Activated CD4-positive, alpha-beta T cell treated with anti-CD3 and anti-CD28 coated beads, Interleukin-10, Interleukin-2, amounts not matched to agents 100 ng/mL and 50 ng/mL, durations not matched to agents 16 hours and 8 hours (primary cell): ENCODE results near the gene TCF12.

ENCODE experiments used
- DNase-seq: peaks from one replicate; pipeline ENCODE4 v3.0.0-alpha.2; 2020

Gene TCF12

GRCh38 chr15:57056357-57056756, 137.9 kb downstream of the TCF12 start:
- DNase-seq: no peak

GRCh38 chr15:57057134-57057930, 138.9 kb downstream of the TCF12 start:
- DNase-seq: no peak

- DNase-seq: no peak
Observed at GRCh38 chr15:57059026-57059660, 140.7 kb downstream of the TCF12 start.

- DNase-seq: no peak
Observed at GRCh38 chr15:57060799-57061198, 142.4 kb downstream of the TCF12 start.

GRCh38 chr15:57061281-57061680, 142.8 kb downstream of the TCF12 start:
- DNase-seq: no peak

- no peak for DNase-seq
Observed at GRCh38 chr15:57061696-57062095, 143.3 kb downstream of the TCF12 start.

- DNase-seq: no peak
Observed at GRCh38 chr15:57064033-57064432, 145.6 kb downstream of the TCF12 start.

- DNase-seq: no peak
Observed at GRCh38 chr15:57069423-57069822, 151.0 kb downstream of the TCF12 start.

GRCh38 chr15:57070674-57071073, 152.2 kb downstream of the TCF12 start:
- DNase-seq: no peak

GRCh38 chr15:57079446-57079845, 161.0 kb downstream of the TCF12 start:
- no peak for DNase-seq

- DNase-seq: no peak
Observed at GRCh38 chr15:57079931-57080620, 161.6 kb downstream of the TCF12 start.

GRCh38 chr15:57082054-57082728, 163.7 kb downstream of the TCF12 start:
- no peak for DNase-seq

- DNase-seq: no peak
Observed at GRCh38 chr15:57084192-57084591, 165.7 kb downstream of the TCF12 start.

- no peak for DNase-seq
Observed at GRCh38 chr15:57085267-57085666, 166.8 kb downstream of the TCF12 start.

- DNase-seq: no peak
Observed at GRCh38 chr15:57086857-57087427, 168.5 kb downstream of the TCF12 start.

GRCh38 chr15:57089815-57090495, 171.5 kb downstream of the TCF12 start:
- no peak for DNase-seq

- no peak for DNase-seq
Observed at GRCh38 chr15:57090496-57090859, 172.0 kb downstream of the TCF12 start.

GRCh38 chr15:57091636-57092035, 173.2 kb downstream of the TCF12 start:
- DNase-seq: no peak

- no peak for DNase-seq
Observed at GRCh38 chr15:57092252-57092651, 173.8 kb downstream of the TCF12 start.

GRCh38 chr15:57094321-57095257, 176.1 kb downstream of the TCF12 start:
- no peak for DNase-seq

- DNase-seq: no peak
Observed at GRCh38 chr15:57095896-57096295, 177.5 kb downstream of the TCF12 start.
